Measurements from ENCODE around the gene ITPK1.
"Not testable (repeated sequence)": the region's sequence is repeated elsewhere in the genome, so short reads cannot be mapped to it uniquely, and the experiment has no call there.

DNA sequence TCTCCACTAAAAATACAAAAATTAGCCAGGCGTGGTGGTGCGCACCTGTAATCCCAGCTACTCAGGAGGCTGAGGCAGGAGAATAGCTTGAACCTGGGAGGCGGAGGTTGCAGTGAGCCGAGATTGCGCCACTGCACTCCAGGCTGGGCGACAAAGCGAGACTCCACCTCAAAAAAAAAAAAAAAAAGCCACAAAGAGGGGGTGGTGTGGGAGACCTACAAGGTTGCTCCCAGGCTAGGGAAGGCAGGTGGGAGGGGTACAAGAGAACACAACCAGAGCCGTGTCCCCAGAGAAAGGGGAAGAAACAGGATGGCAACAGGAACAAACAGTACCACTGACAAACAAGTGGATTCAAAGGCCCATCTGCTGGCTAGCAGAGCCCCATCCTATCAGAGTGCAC, 4.2 kb downstream of the ITPK1 start:
- TF ChIP-seq EZH2 (IDR thresholded peaks at IDR 0.05; ENCODE audit: borderline replicate concordance, low read depth, low read length, severe bottlenecking); CTCF (IDR thresholded peaks at IDR 0.05; ENCODE audit: extremely low read depth in 1 of 2, insufficient read depth in 1 of 2, low read depth in 1 of 2, low read length in 2 of 2); POLR2A (IDR thresholded peaks at IDR 0.05; ENCODE audit: low read depth, low read length); GATA2 (IDR thresholded peaks at IDR 0.05; ENCODE audit: insufficient read depth, insufficient read length, low read depth, low read length); MYC (IDR thresholded peaks at IDR 0.05; ENCODE audit: low read depth, low read length); POLR2AphosphoS5 (IDR thresholded peaks at IDR 0.05; ENCODE audit: insufficient read depth, low read depth, low read length); MAX (IDR thresholded peaks at IDR 0.05; ENCODE audit: insufficient read depth, insufficient read length); JUN (IDR thresholded peaks at IDR 0.05; ENCODE audit: borderline replicate concordance, insufficient read depth, insufficient read length, low read depth); FOS (IDR thresholded peaks at IDR 0.05; ENCODE audit: borderline replicate concordance, insufficient read depth, low read length): not testable (repeated sequence)
